ENCODE measurements around the gene HDAC3. TPM values are rescaled to one million over a fixed set of nuclear protein-coding genes. Genes with fewer than 3 reads are reported as not detected.

HDAC3 gene
- total and polyA plus RNA-seq, 9 donors = 39.8 to 62.2 (median 55.4) TPM

GRCh38 chr5:141585594-141585993 is 51.1 kb downstream of the HDAC3 start:
- no CpG with 5 or more reads among the region's 6 CpGs for whole genome bisulfite sequencing (ENCODE audit: insufficient coverage)
- Histone ChIP-seq H3K4me1 (ENCODE audit: control insufficient read depth, insufficient read depth, low read length) (no peaks in the 10 kb centered on the region), H3K36me3 (ENCODE audit: control insufficient read depth, insufficient read depth, low read length) (peaks cover 27% of the 10 kb centered on the region), H3K27ac (ENCODE audit: low read length) (no peak overlapping the region), H3K9me3 (replicated peaks; ENCODE audit: control insufficient read depth, low read depth, low read length) (no peaks in the 10 kb centered on the region), H3K27me3 (ENCODE audit: control insufficient read depth, insufficient read depth, low read length) (no peaks in the 10 kb centered on the region), H3K4me3 (ENCODE audit: low read length) (no peak overlapping the region)
- DNase-seq = no peak

GRCh38 chr5:141574122-141574510 is 62.5 kb downstream of the HDAC3 start:
- Histone ChIP-seq H3K4me1 (ENCODE audit: control insufficient read depth, insufficient read depth, low read length) (no peaks in the 10 kb centered on the region), H3K4me3 (ENCODE audit: low read length) (no peak overlapping the region), H3K27ac (ENCODE audit: low read length) (no peak overlapping the region), H3K27me3 (ENCODE audit: control insufficient read depth, insufficient read depth, low read length) (no peaks in the 10 kb centered on the region), H3K36me3 (ENCODE audit: control insufficient read depth, insufficient read depth, low read length) (peaks cover 49% of the 10 kb centered on the region), H3K9me3 (replicated peaks; ENCODE audit: control insufficient read depth, low read depth, low read length) (no peaks in the 10 kb centered on the region)
- DNase-seq = no peak
- WGBS (ENCODE audit: insufficient coverage) = no CpG with 5 or more reads among the region's 2 CpGs

- Histone ChIP-seq H3K36me3 (ENCODE audit: control insufficient read depth, insufficient read depth, low read length) (peaks cover 46% of the 10 kb centered on the region), H3K27ac (ENCODE audit: low read length) (no peak overlapping the region)
These were observed 63.0 kb downstream of the HDAC3 start for GRCh38 chr5:141573489-141574121.

More at GRCh38 chr5:141573489-141574121, 63.0 kb downstream of the HDAC3 start:
- no peaks in the 10 kb centered on the region for H3K4me1 ChIP-seq (ENCODE audit: control insufficient read depth, insufficient read depth, low read length)
- H3K4me3 ChIP-seq (ENCODE audit: low read length) = no peak overlapping the region
- 71% methylated on average over 3 of the region's 4 CpGs for WGBS (ENCODE audit: insufficient coverage)
- H3K9me3 ChIP-seq (replicated peaks; ENCODE audit: control insufficient read depth, low read depth, low read length) = no peaks in the 10 kb centered on the region
- no peaks in the 10 kb centered on the region for H3K27me3 ChIP-seq (ENCODE audit: control insufficient read depth, insufficient read depth, low read length)
- DNase-seq = no peak

Other genes with a start within 250 kb of the HDAC3 start
- gene PCDHGB4, start 249.2 kb downstream of the HDAC3 start, total RNA-seq = 4.2 TPM
- 1 to 10 TPM; 1.7 to 3.6 (median 2.5) TPM for gene PCDHGB4, start 249.2 kb downstream of the HDAC3 start, polyA plus RNA-seq (ENCODE audit: insufficient read depth in 1 of 8, insufficient read length in 8 of 8, low replicate concordance in 1 of 8)
- 1.6 TPM for gene PCDHGA8, start 244.2 kb downstream of the HDAC3 start, total RNA-seq
- under 1 TPM; 0.31 to 0.95 (median 0.61) TPM for gene PCDHGA8, start 244.2 kb downstream of the HDAC3 start, polyA plus RNA-seq (ENCODE audit: insufficient read depth in 1 of 8, insufficient read length in 8 of 8, low replicate concordance in 1 of 8)
- 4.3 TPM for gene PCDHGB5, start 238.9 kb downstream of the HDAC3 start, total RNA-seq
- 1 to 10 TPM; 3.0 to 6.3 (median 4.5) TPM for gene PCDHGB5, start 238.9 kb downstream of the HDAC3 start, polyA plus RNA-seq (ENCODE audit: insufficient read depth in 1 of 8, insufficient read length in 8 of 8, low replicate concordance in 1 of 8)
- 3.8 TPM for gene PCDHGA9, start 234.1 kb downstream of the HDAC3 start, total RNA-seq
- 1 to 10 TPM; 3.0 to 4.7 (median 4.0) TPM for gene PCDHGA9, start 234.1 kb downstream of the HDAC3 start, polyA plus RNA-seq (ENCODE audit: insufficient read depth in 1 of 8, insufficient read length in 8 of 8, low replicate concordance in 1 of 8)
- 3.0 TPM for gene PCDHGB6, start 228.8 kb downstream of the HDAC3 start, total RNA-seq
- 1 to 10 TPM; 2.8 to 6.0 (median 4.3) TPM for gene PCDHGB6, start 228.8 kb downstream of the HDAC3 start, polyA plus RNA-seq (ENCODE audit: insufficient read depth in 1 of 8, insufficient read length in 8 of 8, low replicate concordance in 1 of 8)
- gene PCDHGA10, start 223.9 kb downstream of the HDAC3 start, total RNA-seq = 3.0 TPM
- 1 to 10 TPM; 1.3 to 3.4 (median 2.1) TPM for gene PCDHGA10, start 223.9 kb downstream of the HDAC3 start, polyA plus RNA-seq (ENCODE audit: insufficient read depth in 1 of 8, insufficient read length in 8 of 8, low replicate concordance in 1 of 8)
- 4.2 TPM for gene PCDHGB7, start 219.2 kb downstream of the HDAC3 start, total RNA-seq
- gene PCDHGB7, start 219.2 kb downstream of the HDAC3 start, polyA plus RNA-seq (ENCODE audit: insufficient read depth in 1 of 8, insufficient read length in 8 of 8, low replicate concordance in 1 of 8) = 10 to 100 TPM in 1 of 8 donors, 1 to 10 TPM in 7; 5.0 to 10.5 (median 9.0) TPM
- 3.1 TPM for gene PCDHGA11, start 215.8 kb downstream of the HDAC3 start, total RNA-seq
- gene PCDHGA11, start 215.8 kb downstream of the HDAC3 start, polyA plus RNA-seq (ENCODE audit: insufficient read depth in 1 of 8, insufficient read length in 8 of 8, low replicate concordance in 1 of 8) = 1 to 10 TPM; 1.9 to 5.2 (median 3.4) TPM
- gene PCDHGA12, start 206.3 kb downstream of the HDAC3 start, total RNA-seq = 2.4 TPM
- 1 to 10 TPM; 1.4 to 3.6 (median 2.1) TPM for gene PCDHGA12, start 206.3 kb downstream of the HDAC3 start, polyA plus RNA-seq (ENCODE audit: insufficient read depth in 1 of 8, insufficient read length in 8 of 8, low replicate concordance in 1 of 8)
- gene PCDHGC3, start 160.9 kb downstream of the HDAC3 start, total RNA-seq = 52.7 TPM
- 100 to 1,000 TPM in 7 of 8 donors, 10 to 100 TPM in 1; 87.6 to 165 (median 131) TPM for gene PCDHGC3, start 160.9 kb downstream of the HDAC3 start, polyA plus RNA-seq (ENCODE audit: insufficient read depth in 1 of 8, insufficient read length in 8 of 8, low replicate concordance in 1 of 8)
- 1.8 TPM for gene PCDHGC4, start 151.8 kb downstream of the HDAC3 start, total RNA-seq
- 1 to 10 TPM in 7 of 8 donors, under 1 TPM in 1; 0.98 to 2.1 (median 1.5) TPM for gene PCDHGC4, start 151.8 kb downstream of the HDAC3 start, polyA plus RNA-seq (ENCODE audit: insufficient read depth in 1 of 8, insufficient read length in 8 of 8, low replicate concordance in 1 of 8)
- 0.75 TPM for gene PCDHGC5, start 147.8 kb downstream of the HDAC3 start, total RNA-seq
- gene PCDHGC5, start 147.8 kb downstream of the HDAC3 start, polyA plus RNA-seq (ENCODE audit: insufficient read depth in 1 of 8, insufficient read length in 8 of 8, low replicate concordance in 1 of 8) = 1 to 10 TPM in 1 of 8 donors, under 1 TPM in 7; 0.29 to 1.1 (median 0.48) TPM
- 11.5 TPM for gene DIAPH1, start 17.8 kb downstream of the HDAC3 start, total RNA-seq
- gene DIAPH1, start 17.8 kb downstream of the HDAC3 start, polyA plus RNA-seq (ENCODE audit: insufficient read depth in 1 of 8, insufficient read length in 8 of 8, low replicate concordance in 1 of 8) = 10 to 100 TPM; 19.5 to 34.5 (median 28.6) TPM
- gene RELL2, start 148 bp upstream of the HDAC3 start, total RNA-seq = 0.18 TPM
- gene RELL2, start 148 bp upstream of the HDAC3 start, polyA plus RNA-seq (ENCODE audit: insufficient read depth in 1 of 8, insufficient read length in 8 of 8, low replicate concordance in 1 of 8) = under 1 TPM; 0.21 to 0.53 (median 0.39) TPM
- gene FCHSD1, start 14.6 kb upstream of the HDAC3 start, total RNA-seq = 9.1 TPM
- gene FCHSD1, start 14.6 kb upstream of the HDAC3 start, polyA plus RNA-seq (ENCODE audit: insufficient read depth in 1 of 8, insufficient read length in 8 of 8, low replicate concordance in 1 of 8) = 10 to 100 TPM in 1 of 8 donors, 1 to 10 TPM in 7; 5.9 to 10.3 (median 7.4) TPM
- gene ARAP3, start 45.4 kb upstream of the HDAC3 start, total RNA-seq = 6.8 TPM
- 10 to 100 TPM; 12.8 to 19.3 (median 14.1) TPM for gene ARAP3, start 45.4 kb upstream of the HDAC3 start, polyA plus RNA-seq (ENCODE audit: insufficient read depth in 1 of 8, insufficient read length in 8 of 8, low replicate concordance in 1 of 8)
- 20.3 TPM for gene PCDH1, start 241.6 kb upstream of the HDAC3 start, total RNA-seq
- gene PCDH1, start 241.6 kb upstream of the HDAC3 start, polyA plus RNA-seq (ENCODE audit: insufficient read depth in 1 of 8, insufficient read length in 8 of 8, low replicate concordance in 1 of 8) = 10 to 100 TPM; 13.9 to 24.7 (median 17.6) TPM

Data from muscle of leg (tissue), 11 donors.